Lower leg skin (tissue), 3 donors: ENCODE measurements around the gene ADAMTS1.

ENCODE experiments used
- POLR2A ChIP-seq, 2 donors: fragments of 450-650 bp; IDR thresholded peaks; one replicate each; pipeline ENCODE4 v1.6.1; 2016 to 2017; ENCODE audit warnings: antibody characterized with exemption in 2 of 2, mild to moderate bottlenecking in 1 of 2, moderate library complexity in 1 of 2
- TF ChIP-seq, protein P1 (sequence below), 3 donors: fragments of 450-650 bp; IDR thresholded peaks; one replicate each; pipeline ENCODE4 v1.5.1; 2016; ENCODE audit warnings: antibody characterized with exemption in 3 of 3, mild to moderate bottlenecking in 3 of 3, moderate library complexity in 2 of 3

DNA sequence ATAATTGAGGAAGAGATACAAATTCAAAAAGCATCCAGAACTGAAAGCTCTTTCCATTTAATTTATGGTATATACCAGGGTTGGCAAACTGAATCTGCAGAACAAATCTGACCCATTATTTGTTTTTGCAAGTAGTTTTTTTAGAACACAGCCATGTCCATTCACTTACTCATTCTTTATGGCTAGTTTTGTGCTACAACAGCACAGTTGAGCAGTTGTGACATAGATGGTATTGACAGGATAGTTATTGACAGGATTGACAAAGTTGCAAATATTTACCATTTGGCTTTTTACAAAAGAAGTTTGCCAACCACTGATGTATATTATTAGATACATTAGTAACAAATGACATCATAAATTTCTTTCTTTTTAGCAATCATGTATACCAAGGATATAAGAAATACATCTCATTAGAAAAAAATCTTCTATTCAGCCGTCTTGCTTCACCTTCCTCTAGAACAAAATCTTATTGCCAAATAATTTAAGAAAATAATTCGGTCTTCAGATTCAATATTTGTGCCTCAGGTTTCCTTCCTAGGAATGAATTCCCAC, 9.4 kb downstream of the ADAMTS1 start:
- TF ChIP-seq, protein P1, sequence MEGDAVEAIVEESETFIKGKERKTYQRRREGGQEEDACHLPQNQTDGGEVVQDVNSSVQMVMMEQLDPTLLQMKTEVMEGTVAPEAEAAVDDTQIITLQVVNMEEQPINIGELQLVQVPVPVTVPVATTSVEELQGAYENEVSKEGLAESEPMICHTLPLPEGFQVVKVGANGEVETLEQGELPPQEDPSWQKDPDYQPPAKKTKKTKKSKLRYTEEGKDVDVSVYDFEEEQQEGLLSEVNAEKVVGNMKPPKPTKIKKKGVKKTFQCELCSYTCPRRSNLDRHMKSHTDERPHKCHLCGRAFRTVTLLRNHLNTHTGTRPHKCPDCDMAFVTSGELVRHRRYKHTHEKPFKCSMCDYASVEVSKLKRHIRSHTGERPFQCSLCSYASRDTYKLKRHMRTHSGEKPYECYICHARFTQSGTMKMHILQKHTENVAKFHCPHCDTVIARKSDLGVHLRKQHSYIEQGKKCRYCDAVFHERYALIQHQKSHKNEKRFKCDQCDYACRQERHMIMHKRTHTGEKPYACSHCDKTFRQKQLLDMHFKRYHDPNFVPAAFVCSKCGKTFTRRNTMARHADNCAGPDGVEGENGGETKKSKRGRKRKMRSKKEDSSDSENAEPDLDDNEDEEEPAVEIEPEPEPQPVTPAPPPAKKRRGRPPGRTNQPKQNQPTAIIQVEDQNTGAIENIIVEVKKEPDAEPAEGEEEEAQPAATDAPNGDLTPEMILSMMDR (IDR thresholded peaks at IDR 0.05): no peak
- no peak for TF ChIP-seq POLR2A (IDR thresholded peaks at IDR 0.05)
